HG03565 (cell line): Measurements from ENCODE around the gene ZNF280C.
A peak's percentile ranks its signal among the peaks of the same experiment; 100 is the strongest.
"Not testable (repeated sequence)": the region's sequence is repeated elsewhere in the genome, so short reads cannot be mapped to it uniquely, and the experiment has no call there.

Experiments used
- ATAC-seq: cut with Tn5 transposase; IDR thresholded peaks from one replicate; pipeline ENCODE4 v1.9.1; 2021; ENCODE audit warnings: mild to moderate bottlenecking, moderate library complexity; ENCODE audit not compliant: unreplicated experiment

Gene ZNF280C, protein sequence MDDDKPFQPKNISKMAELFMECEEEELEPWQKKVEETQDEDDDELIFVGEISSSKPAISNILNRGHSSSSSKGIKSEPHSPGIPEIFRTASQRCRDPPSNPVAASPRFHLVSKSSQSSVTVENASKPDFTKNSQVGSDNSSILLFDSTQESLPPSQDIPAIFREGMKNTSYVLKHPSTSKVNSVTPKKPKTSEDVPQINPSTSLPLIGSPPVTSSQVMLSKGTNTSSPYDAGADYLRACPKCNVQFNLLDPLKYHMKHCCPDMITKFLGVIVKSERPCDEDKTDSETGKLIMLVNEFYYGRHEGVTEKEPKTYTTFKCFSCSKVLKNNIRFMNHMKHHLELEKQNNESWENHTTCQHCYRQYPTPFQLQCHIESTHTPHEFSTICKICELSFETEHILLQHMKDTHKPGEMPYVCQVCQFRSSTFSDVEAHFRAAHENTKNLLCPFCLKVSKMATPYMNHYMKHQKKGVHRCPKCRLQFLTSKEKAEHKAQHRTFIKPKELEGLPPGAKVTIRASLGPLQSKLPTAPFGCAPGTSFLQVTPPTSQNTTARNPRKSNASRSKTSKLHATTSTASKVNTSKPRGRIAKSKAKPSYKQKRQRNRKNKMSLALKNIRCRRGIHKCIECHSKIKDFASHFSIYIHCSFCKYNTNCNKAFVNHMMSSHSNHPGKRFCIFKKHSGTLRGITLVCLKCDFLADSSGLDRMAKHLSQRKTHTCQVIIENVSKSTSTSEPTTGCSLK

DNA sequence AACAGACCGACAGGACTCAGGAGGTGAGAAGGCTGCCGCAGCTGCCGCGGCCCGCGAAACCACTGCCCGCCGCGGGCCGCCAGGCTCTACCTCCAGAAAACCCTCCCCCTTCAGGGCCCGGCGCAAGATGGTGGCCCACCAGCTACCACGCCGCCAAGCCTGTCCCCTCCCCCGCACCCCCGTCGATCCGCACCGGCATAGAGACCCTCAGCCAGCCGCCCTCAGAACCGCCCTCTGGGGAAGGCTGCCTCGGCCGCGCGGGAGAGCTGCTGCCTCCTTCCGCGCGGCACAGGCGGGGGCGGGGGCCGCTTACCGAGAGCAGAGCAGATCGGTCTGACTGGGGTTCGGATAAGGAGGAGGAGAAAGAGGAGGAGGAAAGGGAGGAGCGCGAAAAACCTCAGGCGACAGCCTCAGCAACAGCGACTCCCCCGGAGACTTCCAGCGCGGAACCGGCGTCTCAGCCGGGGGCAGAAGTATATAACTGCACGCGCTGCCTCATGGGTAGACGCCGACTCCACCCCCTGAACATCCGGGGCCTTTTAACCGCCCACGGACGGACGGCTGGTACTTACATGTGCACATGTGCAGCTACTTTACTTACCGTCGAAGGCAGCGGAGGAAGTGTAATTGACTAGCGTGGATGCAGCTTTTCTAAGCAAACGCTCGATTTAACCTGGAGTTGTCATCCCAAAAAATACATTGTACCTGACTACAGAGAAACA, at the start of gene ZNF280C:
Gene ZNF280C, minus strand, starts transcription at position 451 of the 722 bp plus-strand sequence. CDS start 8,450 bp downstream, outside the sequence.
- ATAC-seq = peak; percentile 90

- no peak for ATAC-seq
Measured at GRCh38 chrX:130304587-130305368, 36.1 kb upstream of the ZNF280C start.

DNA sequence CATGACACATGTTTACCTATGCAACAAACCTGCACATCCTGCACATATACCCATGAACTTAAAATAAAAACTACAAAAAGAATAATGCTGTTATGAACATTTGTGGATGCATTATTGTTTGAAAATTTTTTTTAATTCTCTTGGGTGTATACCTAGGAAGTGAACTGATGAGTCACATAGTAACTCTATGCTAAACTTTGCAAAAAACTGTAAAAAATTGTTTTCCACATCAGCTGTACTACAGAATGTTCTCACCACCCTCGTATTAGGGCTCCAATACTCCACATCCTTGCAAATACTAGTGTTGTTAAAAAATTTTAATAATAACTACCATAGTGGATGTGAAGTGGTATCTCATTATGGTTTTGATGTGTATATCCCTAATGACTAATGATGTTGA, 33.3 kb upstream of the ZNF280C start:
- no peak for ATAC-seq

- no peak for ATAC-seq
Measured at GRCh38 chrX:130301405-130301804, 32.7 kb upstream of the ZNF280C start.

- no peak for ATAC-seq
Measured at GRCh38 chrX:130300010-130300282, 31.2 kb upstream of the ZNF280C start.

DNA sequence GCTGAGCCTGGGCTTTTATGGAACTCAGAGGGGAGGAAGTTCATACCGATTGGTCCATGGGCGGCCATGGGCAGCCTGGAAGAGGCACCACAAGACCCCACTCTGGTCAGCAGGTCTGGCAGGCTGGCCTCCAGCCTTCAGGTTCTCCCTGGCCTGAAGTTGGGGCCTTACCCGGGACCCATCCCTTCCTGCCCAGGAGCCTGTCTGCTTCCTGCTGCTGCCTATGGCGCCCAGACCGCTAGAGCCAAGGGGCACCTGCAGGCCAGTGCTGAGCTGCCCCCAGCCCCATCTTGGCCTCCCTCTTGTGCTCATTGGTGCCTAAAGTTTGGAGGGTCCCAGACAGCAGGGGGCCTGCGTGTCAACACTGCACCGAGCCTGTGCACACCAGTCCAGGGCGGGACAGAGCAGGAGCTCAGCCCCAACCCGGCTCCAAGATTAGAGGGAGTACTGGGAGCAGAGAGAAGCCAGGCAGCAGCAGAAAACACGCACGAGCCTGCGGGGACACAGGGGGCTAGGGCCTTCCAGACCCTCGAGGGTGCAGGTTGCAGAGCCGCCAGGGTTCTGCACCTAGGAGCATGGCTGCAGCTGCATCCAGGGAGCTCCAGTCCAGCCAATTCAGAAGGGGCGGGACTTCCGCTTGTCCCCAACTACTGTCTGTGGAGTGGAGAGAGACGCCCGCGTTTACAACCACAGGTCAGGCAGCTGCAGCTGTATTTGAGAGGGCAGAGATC, 30.7 kb upstream of the ZNF280C start:
- ATAC-seq = no peak

DNA sequence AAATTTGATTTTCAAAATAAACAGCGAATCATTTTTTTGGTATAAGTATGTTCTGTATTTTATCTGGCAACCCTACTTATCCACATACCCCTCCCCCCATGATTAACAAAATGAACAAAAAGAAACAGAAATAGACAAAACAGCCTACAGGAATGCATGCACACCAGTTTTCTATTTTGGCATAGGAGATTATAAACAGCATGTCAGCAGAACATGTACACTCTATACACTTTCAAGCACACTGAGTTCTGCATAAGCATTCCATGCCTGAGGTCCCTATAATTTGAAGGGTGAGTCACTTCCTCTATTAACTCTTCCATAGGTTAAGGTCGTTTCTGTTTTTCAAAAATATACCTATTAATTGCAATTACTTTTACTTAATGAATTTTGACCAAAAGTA, 28.0 kb upstream of the ZNF280C start:
- ATAC-seq = no peak

DNA sequence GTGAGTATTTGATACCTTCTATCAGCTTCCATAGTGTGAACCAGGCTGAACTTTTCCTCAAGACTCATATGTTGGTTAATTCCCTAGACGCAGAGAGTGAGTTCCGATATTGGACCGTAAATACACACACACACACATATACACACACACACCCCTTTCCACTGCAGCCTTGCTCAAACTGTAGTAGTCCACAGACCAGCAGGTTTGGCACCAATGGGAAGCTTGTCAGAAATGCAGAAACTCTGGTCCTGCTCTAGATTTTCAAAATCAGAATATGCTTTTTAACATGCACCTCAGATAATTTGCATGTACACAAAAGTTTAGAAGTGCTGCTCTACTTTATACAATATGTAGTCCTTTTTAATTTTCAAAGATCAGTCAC, 27.6 kb upstream of the ZNF280C start:
- ATAC-seq = no peak

GRCh38 chrX:130295519-130296296, 27.0 kb upstream of the ZNF280C start:
- no peak for ATAC-seq

DNA sequence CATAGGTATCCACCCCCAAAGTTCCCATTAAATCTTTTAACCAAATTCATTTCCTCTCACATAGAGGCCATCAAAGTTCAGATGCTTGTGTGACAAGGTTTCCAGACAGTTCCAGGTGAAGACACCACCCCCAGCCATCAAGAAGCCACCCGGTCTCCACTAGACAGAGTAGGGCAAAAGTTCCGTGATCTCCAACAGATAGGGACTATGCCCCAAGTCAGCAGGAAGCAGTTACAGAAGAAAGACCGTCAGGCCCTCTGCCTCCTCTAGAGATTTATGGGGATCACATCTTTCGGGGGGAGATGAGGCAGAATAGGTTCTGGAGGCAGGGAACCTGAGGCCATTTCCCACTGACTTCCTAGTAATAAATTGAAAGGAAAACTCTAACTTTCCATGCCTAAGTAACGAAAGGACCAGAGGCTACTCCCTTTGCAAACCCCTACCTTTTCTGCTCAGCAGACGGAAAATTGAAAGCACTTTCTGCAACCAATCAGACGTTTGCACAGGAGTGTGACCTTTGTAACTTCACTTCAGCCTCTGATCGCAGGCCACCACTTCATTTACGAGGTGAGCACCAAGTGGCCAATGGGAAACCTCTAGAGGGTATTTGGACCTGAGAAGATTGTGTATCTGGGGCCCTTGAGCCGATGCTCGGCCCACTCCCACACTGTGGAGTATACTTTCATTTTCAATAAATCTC, 18.5 kb upstream of the ZNF280C start:
- no peak for ATAC-seq

GRCh38 chrX:130285710-130286109, 17.0 kb upstream of the ZNF280C start:
- no peak for ATAC-seq

DNA sequence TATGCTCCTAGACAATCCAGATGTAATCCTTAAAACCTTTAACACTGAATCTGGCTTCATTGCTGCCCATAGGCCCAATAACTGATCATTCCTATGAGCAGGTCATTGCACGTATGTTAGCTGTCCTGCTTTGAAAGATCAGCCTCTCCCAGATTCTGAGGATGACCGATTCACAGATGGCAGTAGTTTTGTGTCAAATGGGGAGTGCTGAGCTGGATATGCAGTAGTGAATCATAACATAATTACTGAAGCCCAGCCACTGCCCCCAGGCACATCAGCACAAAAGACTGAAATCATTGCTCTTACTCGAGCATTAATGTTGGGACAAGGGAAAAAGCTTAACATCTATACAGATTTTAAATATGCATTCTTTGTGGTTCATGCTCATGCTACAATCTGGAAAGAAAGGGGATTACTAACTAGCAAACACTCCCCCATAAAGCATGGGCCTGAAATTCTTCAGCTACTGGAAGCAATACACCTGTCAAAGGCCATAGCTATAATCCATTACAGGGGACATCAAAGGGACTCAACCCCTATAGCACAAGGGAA, 16.4 kb upstream of the ZNF280C start:
- ATAC-seq = no peak

GRCh38 chrX:130282151-130282550, 13.5 kb upstream of the ZNF280C start:
- ATAC-seq = no peak

DNA sequence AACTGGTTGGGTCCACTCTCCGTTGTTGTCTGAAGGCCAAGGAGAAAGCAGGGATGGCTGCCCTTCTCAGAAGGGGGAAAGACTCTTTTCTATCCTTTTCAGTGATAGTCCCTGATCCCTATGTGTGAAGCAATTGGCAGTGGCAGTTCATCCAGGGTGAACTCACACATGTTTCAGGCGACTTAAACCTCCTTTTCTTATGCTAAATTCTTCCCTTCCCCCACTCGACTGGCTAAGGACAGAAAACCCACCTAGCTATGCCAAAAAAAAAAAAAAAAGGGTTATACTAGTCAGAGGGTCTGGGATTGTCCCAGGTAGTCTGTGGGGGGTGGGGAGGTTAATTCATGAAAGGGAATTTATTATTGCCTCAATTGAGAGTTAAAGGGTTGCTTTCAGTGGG, 12.2 kb upstream of the ZNF280C start:
- no peak for ATAC-seq

DNA sequence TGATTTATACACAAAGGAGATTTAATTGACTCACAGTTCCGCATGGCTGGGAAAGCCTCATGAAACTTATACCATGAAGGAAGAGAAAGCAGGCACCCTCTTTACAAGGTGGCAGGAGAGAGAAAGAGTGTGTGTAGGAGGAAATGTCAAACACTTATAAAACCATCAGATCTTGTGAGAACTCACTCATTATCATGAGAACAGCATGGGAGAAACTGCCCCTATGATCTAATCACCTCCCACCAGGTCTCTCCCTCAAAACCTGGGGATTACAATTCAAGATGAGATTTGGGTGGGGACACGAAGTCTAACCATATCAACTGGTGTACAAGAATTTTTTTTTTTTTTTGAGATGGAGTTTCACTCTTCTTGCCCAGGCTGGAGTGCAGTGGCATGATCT, 3.6 kb upstream of the ZNF280C start:
- ATAC-seq = not testable (repeated sequence)

DNA sequence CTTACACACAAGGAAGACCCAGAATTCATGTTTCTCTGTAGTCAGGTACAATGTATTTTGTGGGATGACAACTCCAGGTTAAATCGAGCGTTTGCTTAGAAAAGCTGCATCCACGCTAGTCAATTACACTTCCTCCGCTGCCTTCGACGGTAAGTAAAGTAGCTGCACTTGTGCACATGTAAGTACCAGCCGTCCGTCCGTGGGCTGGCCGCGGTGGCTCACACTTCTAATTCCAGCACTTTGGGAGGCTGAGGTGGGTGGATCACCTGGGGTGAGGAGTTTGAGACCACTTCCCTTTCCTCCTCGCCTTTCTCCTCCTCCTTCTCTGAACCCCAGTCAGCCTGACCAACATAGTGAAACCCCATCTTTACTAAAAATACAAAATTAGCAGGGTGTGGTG, 692 bp upstream of the ZNF280C start:
- ATAC-seq = not testable (repeated sequence)

- no peak for ATAC-seq
Measured at GRCh38 chrX:130267956-130268448, 697 bp downstream of the ZNF280C start.

- ATAC-seq = no peak
Measured at GRCh38 chrX:130264573-130264972, 4.1 kb downstream of the ZNF280C start.

DNA sequence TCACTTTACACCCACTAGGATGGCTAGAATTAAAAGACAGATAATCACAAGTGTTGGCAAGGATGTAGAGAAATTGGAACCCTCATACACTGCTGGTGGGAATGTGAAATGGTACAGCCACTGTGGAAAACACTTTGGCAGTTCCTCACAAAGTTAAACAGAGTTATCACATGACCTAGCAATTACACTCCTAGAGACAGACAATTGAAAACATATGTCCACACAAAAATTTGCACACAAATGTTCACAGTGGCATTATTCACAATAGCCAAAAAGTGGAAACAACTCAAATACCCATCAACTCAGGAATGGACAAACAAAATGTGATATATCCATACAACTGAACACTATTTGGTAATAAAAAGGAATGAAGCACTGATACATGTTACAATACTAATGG, 5.7 kb downstream of the ZNF280C start:
- no peak for ATAC-seq
